Measurements from ENCODE around the gene SERPINH1.
A peak's percentile ranks its signal among the peaks of the same experiment; 100 is the strongest.

Gene SERPINH1

GRCh38 chr11:75547617-75548058, 14.4 kb upstream of the SERPINH1 start:
- TF ChIP-seq CTCF (IDR thresholded peaks at IDR 0.05; ENCODE audit: insufficient read depth, low read depth, low read length, missing control alignments) = peak; percentile 77
- H3K4me3 ChIP-seq (ENCODE audit: low read length) = no peak overlapping the region
- peak; percentile 58 for DNase-seq (ENCODE audit: low read depth)

- no peak for DNase-seq (ENCODE audit: low read depth)
- H3K4me3 ChIP-seq (ENCODE audit: low read length) = no peak overlapping the region
- TF ChIP-seq CTCF (IDR thresholded peaks at IDR 0.05; ENCODE audit: insufficient read depth, low read depth, low read length, missing control alignments) = no peak
These were observed 13.3 kb upstream of the SERPINH1 start for GRCh38 chr11:75548595-75549272.

DNA sequence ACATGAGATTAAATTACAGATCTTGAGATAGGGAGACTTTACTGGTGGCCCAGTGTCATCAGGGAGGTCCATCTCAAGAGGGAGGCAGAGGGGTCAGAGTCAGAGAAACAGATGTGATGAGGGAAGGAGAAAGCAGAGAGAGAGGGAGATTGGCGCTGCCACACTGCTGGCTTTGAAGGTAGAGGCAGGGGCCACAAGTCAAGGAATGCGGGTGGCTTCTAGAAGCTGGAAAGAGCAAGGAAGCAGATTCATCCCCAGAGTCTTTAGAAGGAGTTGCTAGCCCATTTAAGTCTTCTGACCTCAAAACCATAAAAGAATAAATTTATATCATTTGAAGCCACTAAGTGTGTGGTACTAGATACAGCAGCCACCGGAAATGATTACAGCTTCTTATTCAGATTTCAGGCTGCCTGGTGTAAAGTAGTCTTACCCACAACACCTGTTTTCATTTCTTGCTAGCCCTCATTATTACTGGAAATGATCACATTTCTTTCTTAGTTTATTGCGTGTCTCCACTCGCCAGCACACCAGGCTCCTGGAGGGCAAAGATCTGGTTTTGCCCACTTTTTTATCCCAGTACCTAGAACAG, 12.6 kb upstream of the SERPINH1 start:
- no peak for DNase-seq (ENCODE audit: low read depth)
- no peak for TF ChIP-seq CTCF (IDR thresholded peaks at IDR 0.05; ENCODE audit: insufficient read depth, low read depth, low read length, missing control alignments)

DNA sequence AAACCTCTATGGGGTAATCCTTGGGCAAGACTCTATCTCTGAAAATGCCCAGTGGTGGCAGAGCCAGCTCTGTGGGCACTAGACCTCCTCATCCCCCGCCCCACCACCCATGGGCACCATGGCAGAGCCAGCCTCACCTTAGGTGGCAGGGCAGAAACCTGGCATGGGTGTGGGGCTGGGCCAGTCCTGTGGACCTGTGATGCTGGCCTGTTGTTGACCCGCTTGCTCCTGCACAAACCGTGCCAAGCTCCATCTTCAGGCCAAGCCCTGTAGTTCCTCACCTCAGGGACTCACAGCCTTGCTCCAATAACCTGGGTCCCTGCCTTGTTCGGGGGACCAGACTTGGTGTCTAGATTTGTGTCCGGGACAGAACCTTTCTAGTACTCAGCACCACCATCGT, 8.9 kb upstream of the SERPINH1 start:
- no peak for TF ChIP-seq CTCF (IDR thresholded peaks at IDR 0.05; ENCODE audit: insufficient read depth, low read depth, low read length, missing control alignments)
- H3K4me3 ChIP-seq (ENCODE audit: low read length) = no peak overlapping the region
- no peak for DNase-seq (ENCODE audit: low read depth)

More for the DNA sequence above, 12.6 kb upstream of the SERPINH1 start:
- H3K4me3 ChIP-seq (ENCODE audit: low read length) = no peak overlapping the region

DNA sequence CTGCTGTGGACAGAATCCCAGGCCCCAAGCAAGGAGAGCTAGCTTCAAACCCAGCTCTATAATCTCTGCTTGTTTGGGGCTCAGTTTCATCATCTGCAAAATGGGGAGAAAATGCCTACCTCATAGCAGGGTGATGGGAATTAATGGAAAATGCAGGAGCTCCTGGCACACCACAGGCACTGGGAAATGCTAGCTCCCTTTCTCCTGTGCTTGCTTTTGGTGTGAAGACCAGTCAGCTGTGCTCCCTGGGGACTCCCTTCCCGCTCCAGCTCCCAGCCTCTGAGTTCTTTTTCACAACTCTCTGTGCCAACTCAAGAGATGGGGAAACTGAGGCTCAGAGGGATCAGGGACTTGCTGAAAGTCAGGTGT, 8.2 kb upstream of the SERPINH1 start:
- no peak for DNase-seq (ENCODE audit: low read depth)
- TF ChIP-seq CTCF (IDR thresholded peaks at IDR 0.05; ENCODE audit: insufficient read depth, low read depth, low read length, missing control alignments) = no peak
- no peak overlapping the region for H3K4me3 ChIP-seq (ENCODE audit: low read length)

DNA sequence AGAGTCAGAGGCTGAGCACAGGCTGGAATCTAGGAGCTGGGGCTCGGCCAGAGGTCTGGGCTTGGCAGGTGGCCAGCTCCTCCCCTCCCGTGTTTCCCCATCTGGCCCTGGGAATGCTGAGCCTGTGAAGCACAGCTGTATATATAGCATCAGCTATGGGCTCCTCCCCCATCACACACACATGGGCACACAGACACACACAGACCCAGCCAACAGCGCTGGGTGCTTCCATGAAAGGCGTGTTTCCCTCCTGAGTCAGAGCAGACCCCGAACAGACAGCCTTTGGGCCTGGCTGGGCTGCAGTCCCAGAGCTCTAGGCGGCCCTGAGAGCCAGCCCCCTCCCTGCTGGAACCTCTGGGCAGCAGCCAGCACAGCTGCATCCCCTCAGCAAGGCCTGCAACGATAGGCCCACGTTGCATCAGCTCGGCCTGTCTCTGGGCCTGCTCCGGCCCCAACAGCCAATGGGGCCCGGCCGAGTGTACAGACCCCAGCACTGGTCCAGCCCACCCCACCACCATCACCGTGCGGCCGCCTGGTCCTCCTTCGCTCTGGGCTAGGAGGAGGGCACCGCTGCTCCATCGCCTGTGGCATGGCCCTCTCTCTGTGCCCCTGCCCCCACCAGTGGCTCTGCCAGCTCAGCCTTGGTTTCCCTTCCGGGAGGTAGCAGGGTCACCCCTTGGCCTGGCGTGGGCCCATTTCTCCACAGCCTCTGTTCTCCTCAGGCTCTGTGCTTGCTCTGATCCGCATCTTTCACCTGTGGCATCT, 7.6 kb upstream of the SERPINH1 start:
- no peak for TF ChIP-seq CTCF (IDR thresholded peaks at IDR 0.05; ENCODE audit: insufficient read depth, low read depth, low read length, missing control alignments)
- H3K4me3 ChIP-seq (ENCODE audit: low read length) = no peak overlapping the region
- peak; percentile 40 for DNase-seq (ENCODE audit: low read depth)

Data from epithelial cell of esophagus (primary cell).